GM18517 (cell line): Measurements from ENCODE around the gene DOCK1.

Source experiments
- ATAC-seq: cut with Tn5 transposase; IDR thresholded peaks from one replicate; pipeline ENCODE4 v1.9.1; 2021; ENCODE audit warnings: mild to moderate bottlenecking, moderate library complexity; ENCODE audit not compliant: unreplicated experiment

The DOCK1 gene

GRCh38 chr10:127003032-127003685, 97.9 kb downstream of the DOCK1 start:
- no peak for ATAC-seq

DNA sequence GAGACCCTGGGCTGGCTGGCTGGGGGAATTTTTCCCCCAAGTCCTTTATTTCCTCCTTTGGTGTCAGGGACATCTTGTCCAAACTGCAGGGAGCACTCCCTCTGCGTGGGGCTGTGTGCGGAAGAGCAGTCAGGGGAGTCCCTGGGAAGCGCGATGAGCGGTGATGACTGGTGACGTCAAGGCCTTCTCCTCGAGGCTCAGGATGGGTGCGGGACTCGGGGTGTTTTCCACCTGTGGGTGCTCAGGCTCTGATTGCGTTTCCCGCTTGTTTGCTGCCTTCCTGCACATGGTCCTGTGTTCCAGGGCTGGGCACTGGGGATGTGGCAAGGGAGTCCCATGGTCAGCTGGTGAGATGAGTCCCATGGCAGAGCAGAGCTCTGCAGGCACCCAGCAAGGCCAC, 101.2 kb downstream of the DOCK1 start:
- ATAC-seq = no peak

- ATAC-seq = no peak
Measured at GRCh38 chr10:127009366-127009765, 104.1 kb downstream of the DOCK1 start.

GRCh38 chr10:127011174-127011573, 105.9 kb downstream of the DOCK1 start:
- no peak for ATAC-seq

DNA sequence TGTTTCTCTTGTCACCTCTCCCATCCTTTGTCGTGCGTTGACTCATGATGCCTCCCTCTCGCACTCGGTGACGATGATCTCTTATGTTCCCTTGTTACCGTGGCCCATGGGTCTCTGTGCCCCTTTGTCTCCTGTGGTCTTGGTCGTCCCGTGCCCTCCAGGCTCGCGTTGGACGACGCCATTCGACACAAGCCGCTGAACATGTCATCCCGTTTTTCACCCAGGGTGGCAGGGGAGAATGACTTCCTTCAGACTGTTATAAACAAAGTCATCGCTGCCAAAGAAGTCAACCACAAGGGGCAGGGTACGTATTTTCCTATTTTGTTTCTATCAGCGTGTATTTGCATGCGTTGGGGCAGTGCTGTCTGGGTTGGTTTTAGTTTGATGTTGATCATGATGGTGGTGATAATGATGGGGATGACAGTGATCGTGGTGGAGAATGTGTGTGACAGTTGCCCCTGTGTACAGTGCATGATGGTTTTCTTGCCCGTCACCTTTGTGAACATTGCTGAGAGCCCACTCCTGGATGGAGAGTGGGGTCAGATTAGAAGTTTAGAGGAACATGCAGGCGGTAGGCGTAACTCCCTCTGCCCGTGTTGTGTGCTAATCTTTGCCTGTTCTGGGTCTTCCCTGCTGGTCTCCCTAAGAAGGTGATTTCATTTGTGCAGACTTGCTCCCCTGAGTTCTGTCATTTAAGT, 107.0 kb downstream of the DOCK1 start:
- no peak for ATAC-seq

GRCh38 chr10:127012769-127013152, 107.5 kb downstream of the DOCK1 start:
- ATAC-seq = no peak

DNA sequence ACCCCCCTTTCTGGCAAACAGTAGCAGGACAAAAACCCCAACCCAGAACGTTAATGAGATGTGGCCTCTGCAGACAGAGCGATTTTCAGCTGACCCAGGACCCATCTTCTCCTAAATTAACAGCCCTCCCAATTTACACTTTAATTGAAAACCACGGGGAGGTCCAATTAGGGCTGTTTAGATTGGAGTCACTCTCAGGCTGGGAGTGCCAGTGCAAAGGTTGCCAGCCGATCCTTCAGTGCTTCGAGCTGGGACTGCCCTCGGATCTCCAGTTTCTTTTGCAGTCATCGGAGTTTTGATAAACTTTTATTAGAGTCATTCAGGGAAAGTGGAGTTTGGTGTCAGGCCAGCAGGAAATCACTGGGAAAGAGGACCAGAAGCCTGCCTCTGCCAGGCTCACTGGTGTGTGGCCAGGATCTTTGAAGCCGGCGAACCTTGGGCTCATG, 108.0 kb downstream of the DOCK1 start:
- no peak for ATAC-seq

- ATAC-seq = no peak
Measured at GRCh38 chr10:127013691-127014473, 108.7 kb downstream of the DOCK1 start.

DNA sequence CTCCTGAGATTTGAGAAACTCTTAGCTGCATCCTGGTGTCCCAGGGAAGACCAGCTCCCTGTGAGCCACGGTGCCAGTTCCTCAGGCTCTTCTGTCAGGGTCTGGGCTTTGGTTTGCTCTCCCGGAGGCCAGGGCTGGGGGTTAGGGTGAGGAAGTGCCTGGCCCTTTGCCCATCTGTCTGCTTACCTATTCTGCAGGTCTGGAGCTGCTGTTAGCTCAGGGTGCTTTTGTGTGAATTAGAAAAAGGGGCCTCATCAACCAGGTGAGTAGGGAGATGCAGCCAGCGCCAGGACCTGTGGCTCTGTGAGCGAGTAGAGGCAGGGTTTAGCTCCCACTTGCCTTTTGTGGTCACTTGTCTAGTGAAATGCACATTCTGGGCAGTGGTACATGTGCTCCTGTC, 109.4 kb downstream of the DOCK1 start:
- ATAC-seq = no peak

- no peak for ATAC-seq
Measured at GRCh38 chr10:127015373-127015772, 110.1 kb downstream of the DOCK1 start.

DNA sequence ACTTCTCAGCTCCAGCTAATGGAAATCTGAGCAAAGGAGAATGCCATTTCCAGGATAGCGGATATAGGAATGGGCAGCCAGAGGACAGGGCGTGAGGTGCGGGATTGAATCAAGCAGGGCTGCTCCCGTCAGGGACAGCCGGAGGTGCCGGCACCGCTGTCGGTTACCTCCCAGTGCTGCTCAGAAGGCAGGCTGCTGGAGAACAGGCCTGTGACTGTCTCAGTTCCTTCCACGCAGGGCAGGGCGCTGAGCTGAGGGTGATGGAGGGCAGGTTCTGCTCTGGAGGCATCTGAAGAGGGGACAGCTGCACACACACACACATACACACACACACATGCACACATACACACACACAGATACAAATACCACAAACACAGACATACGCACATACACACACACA, 111.1 kb downstream of the DOCK1 start:
- no peak for ATAC-seq

- ATAC-seq = no peak
Measured at GRCh38 chr10:127017541-127018297, 112.5 kb downstream of the DOCK1 start.

DNA sequence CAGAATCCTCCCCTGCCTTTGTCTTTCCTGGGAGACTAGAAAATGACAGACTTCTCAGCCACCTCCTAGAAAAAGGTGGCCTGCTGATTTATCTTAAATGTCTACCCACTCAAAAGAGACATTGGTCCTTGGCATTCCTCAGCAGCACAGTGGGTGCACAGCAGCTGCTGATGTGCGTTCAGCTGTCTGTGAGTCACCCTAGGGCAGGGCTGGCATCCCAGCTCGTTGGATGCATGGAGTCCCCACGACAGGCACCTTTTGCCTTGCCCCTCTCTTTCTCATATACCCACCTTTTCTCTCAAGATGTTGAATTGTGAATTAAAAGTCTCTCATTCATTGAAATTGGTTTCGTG, 113.0 kb downstream of the DOCK1 start:
- ATAC-seq = no peak

DNA sequence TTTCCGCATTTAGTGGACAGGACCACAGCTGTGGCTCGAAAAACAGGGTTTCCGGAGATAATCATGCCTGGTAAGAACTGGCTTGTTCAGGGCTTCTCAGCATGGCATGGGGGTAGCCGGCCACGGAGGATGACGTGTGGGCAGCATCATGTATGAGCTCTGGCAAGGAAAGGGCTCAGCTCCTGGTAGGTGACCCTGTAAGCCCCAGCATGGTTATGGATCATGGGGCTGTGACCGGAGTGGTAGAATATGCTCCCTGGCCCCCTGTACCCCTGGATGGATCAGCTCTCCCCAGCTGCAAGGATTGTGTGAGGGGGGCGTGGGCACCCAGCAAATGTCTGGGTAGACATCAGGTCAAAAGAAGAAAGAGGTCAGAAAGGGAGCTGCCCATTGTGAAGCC, 113.5 kb downstream of the DOCK1 start:
- ATAC-seq = no peak

DNA sequence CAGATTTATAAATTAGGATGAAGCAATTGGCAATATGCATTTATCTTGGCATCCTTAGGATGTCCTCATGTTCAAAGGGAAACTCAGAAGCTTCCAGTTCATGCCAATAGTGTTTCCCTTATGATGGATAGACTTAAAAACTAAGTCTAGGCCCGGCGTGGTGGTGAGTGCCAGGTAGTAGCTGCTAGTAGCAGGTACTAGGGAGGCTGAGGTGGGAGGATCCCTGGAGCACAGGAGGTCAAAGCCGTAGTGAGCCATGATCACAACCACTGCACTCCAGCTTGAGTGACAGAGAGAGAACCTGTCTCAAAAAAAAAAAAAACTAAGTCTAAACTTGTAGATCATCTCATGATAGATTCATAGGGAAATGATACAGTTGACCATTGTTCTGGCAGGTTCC, 115.0 kb downstream of the DOCK1 start:
- no peak for ATAC-seq

- no peak for ATAC-seq
Measured at GRCh38 chr10:127021801-127022200, 116.6 kb downstream of the DOCK1 start.

GRCh38 chr10:127024685-127025435, 119.6 kb downstream of the DOCK1 start:
- ATAC-seq = no peak

GRCh38 chr10:127027786-127028185, 122.6 kb downstream of the DOCK1 start:
- ATAC-seq = no peak

- ATAC-seq = no peak
Measured at GRCh38 chr10:127028556-127028955, 123.3 kb downstream of the DOCK1 start.

GRCh38 chr10:127029061-127029460, 123.8 kb downstream of the DOCK1 start:
- no peak for ATAC-seq
